SW 1271 (cell line): Measurements from ENCODE around the gene AMN.

Experiments
- DNase-seq, 2 experiments: peaks; one replicate each; lab custom pipeline; 2025; lab: John Stamatoyannopoulos, UW

AMN gene

GRCh38 chr14:102966681-102967505, 44.4 kb downstream of the AMN start:
- no peak for DNase-seq

GRCh38 chr14:102967506-102967795, 45.0 kb downstream of the AMN start:
- no peak for DNase-seq

GRCh38 chr14:102968306-102968705, 45.8 kb downstream of the AMN start:
- DNase-seq = no peak

GRCh38 chr14:102969060-102969791, 46.8 kb downstream of the AMN start:
- no peak for DNase-seq

GRCh38 chr14:102969901-102970300, 47.4 kb downstream of the AMN start:
- no peak for DNase-seq

GRCh38 chr14:102970496-102970895, 48.0 kb downstream of the AMN start:
- DNase-seq = no peak

GRCh38 chr14:102971314-102971713, 48.9 kb downstream of the AMN start:
- no peak for DNase-seq

GRCh38 chr14:102971836-102972606, 49.6 kb downstream of the AMN start:
- DNase-seq = no peak

GRCh38 chr14:102973706-102974285, 51.3 kb downstream of the AMN start:
- no peak for DNase-seq

GRCh38 chr14:102975662-102976061, 53.2 kb downstream of the AMN start:
- no peak for DNase-seq

- no peak for DNase-seq
Observed at GRCh38 chr14:102977475-102977874, 55.0 kb downstream of the AMN start.

- no peak for DNase-seq
Observed at GRCh38 chr14:102979406-102979805, 56.9 kb downstream of the AMN start.

GRCh38 chr14:102980409-102980810, 57.9 kb downstream of the AMN start:
- no peak for DNase-seq
